DOHH2 (cell line): ENCODE measurements around the gene LIMS1.

Source experiments
- CTCF ChIP-seq: fragments of 200-600 bp; sonication (generic); IDR thresholded peaks from one replicate; pipeline ENCODE4 v1.5.1; 2014; ENCODE audit warnings: antibody characterized with exemption, mild to moderate bottlenecking, low read depth, low read length; ENCODE audit not compliant: poor library complexity, severe bottlenecking
- EZH2phosphoT487 ChIP-seq: fragments of 200-600 bp; sonication (generic); IDR thresholded peaks from 2 replicates; pipeline ENCODE4 v1.6.1; 2017; ENCODE audit warnings: borderline replicate concordance, mild to moderate bottlenecking, antibody characterized with exemption, low read length, moderate library complexity, mixed read lengths

GRCh38 chr2:108637304-108637669 lies 103.0 kb downstream of the LIMS1 start:
- no peak for TF ChIP-seq CTCF
- TF ChIP-seq EZH2phosphoT487: no peak
